Measurements from ENCODE around the gene THY1.
"Not testable (repeated sequence)": the region's sequence is repeated elsewhere in the genome, so short reads cannot be mapped to it uniquely, and the experiment has no call there.

The THY1 gene

DNA sequence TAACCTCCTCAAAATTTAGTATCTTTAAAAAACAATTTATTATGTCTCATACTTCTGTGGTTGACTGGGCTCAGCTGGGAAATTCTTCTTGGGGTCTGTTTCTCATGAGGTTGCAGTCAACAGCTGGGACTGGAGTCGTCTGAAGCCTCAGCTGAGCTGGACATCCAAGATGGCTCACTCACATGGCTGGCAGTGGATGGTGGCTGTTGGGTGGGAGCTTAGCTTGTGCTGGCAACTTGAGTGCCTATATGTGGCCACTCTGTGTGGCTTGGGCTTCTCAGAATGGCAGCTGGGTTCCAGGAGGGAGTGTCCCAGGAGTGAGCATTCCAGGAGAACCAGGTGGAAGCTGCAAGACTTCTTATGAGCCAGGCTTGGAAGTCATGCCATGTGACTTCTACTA is 13.2 kb downstream of the THY1 start:
- Histone ChIP-seq H3K36me3 (replicated peaks) (no peaks in the 10 kb centered on the region), H3K4me3 (ENCODE audit: low read depth, low read length) (no peak overlapping the region), H3K27me3 (replicated peaks) (no peaks in the 10 kb centered on the region), H3K27ac (no peak overlapping the region)
- no peak for DNase-seq
- TF ChIP-seq, protein P1, sequence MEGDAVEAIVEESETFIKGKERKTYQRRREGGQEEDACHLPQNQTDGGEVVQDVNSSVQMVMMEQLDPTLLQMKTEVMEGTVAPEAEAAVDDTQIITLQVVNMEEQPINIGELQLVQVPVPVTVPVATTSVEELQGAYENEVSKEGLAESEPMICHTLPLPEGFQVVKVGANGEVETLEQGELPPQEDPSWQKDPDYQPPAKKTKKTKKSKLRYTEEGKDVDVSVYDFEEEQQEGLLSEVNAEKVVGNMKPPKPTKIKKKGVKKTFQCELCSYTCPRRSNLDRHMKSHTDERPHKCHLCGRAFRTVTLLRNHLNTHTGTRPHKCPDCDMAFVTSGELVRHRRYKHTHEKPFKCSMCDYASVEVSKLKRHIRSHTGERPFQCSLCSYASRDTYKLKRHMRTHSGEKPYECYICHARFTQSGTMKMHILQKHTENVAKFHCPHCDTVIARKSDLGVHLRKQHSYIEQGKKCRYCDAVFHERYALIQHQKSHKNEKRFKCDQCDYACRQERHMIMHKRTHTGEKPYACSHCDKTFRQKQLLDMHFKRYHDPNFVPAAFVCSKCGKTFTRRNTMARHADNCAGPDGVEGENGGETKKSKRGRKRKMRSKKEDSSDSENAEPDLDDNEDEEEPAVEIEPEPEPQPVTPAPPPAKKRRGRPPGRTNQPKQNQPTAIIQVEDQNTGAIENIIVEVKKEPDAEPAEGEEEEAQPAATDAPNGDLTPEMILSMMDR (IDR thresholded peaks at IDR 0.05; ENCODE audit: low read depth, low read length, missing control alignments) = no peak
- in situ Hi-C loops (cut with HindIII; ENCODE audit: low pct_ligation_motif_present, low sequenced_read_pairs) = no loop called here

DNA sequence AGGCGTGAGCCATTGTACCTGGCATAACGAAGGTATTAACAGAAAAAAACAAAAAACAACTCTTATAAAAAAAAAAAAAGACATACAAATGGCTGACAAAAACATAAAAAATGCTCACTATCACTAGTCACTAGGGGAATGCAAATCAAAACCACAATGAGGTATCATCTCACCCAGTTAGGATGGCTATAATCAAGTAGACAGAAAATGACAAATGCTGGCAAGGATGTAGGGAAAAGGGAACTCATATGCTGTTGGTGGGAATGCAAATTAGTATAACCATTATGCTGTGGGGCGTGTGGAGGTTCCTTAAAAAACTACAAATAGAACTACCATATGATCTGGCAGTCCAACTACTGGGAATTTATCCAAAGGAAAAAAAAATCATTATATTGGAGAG is 17.0 kb downstream of the THY1 start:
- Histone ChIP-seq H3K36me3 (replicated peaks) (no peaks in the 10 kb centered on the region), H3K27me3 (replicated peaks) (no peaks in the 10 kb centered on the region), H3K4me3 (ENCODE audit: low read depth, low read length) (no peak overlapping the region), H3K27ac (no peak overlapping the region)
- TF ChIP-seq, protein P1 (IDR thresholded peaks at IDR 0.05; ENCODE audit: low read depth, low read length, missing control alignments) = no peak
- in situ Hi-C loops (cut with HindIII; ENCODE audit: low pct_ligation_motif_present, low sequenced_read_pairs) = no loop called here
- DNase-seq = no peak

DNA sequence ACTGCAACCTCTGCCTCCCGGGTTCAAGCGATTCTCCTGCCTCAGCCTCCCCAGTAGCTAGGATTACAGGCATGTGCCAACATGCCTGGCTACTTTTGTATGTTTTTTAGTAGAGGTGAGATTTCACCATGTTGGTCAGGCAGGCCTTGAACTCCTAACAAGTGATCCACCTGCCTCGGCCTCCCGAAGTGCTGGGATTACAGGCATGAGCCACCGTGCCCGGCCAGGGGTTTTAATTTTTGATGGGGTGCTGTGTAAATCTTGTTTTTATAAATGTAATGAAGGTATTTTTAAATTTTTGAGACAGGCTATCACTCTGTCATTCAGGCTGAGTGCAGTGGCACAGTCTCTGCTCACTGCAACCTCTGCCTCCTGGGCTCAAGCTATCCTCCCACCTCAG is 17.5 kb downstream of the THY1 start:
- H3K27ac ChIP-seq; in situ Hi-C loops (cut with HindIII; ENCODE audit: low pct_ligation_motif_present, low sequenced_read_pairs); DNase-seq; H3K4me3 ChIP-seq (ENCODE audit: low read depth, low read length); H3K27me3 ChIP-seq (replicated peaks); H3K36me3 ChIP-seq (replicated peaks): not testable (repeated sequence)

DNA sequence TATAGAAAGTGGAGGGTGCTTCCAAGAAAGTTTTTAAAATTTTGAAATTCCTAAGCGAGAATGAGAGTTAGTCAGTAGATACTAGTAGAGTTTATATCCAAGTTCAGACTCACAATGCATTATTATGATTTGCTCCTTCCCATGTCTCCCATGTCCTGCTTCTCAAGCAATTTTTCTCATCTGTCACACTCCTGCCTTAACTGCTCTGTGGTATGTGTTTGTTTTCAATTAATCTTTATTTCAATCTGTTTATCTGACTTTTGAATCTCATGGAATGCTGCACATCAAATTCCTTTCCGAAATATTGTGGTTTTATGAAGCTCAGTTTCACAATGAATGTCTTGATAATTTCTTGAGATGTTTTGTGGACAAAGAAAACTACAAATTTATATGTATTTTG is 18.1 kb downstream of the THY1 start:
- Histone ChIP-seq H3K27ac (no peak overlapping the region), H3K36me3 (replicated peaks) (no peaks in the 10 kb centered on the region), H3K4me3 (ENCODE audit: low read depth, low read length) (no peak overlapping the region), H3K27me3 (replicated peaks) (no peaks in the 10 kb centered on the region)
- in situ Hi-C loops (cut with HindIII; ENCODE audit: low pct_ligation_motif_present, low sequenced_read_pairs) = no loop called here
- no peak for DNase-seq
- TF ChIP-seq, protein P1 (IDR thresholded peaks at IDR 0.05; ENCODE audit: low read depth, low read length, missing control alignments) = no peak

DNA sequence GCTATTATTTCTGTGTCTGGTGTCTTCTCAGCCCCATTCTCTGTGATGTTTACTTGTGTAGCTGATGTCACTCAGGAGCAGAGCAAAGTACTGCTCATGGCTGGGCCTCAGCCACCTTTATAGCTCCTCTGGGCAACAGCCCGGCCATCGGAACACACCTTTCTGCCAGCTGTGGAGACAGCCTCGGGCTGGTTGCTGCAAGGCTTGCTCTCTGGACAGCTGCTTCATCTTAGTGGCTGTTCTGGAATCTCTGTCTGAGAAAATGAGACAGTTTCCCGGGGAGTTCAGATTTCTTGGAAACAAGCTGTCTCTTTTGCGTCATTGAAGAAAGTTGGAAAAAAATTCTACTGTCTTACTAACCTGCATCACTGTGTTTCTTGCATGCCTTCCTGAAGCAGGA is 20.0 kb downstream of the THY1 start:
- in situ Hi-C loops (cut with HindIII; ENCODE audit: low pct_ligation_motif_present, low sequenced_read_pairs) = no loop called here
- H3K27ac ChIP-seq = no peak overlapping the region
- no peaks in the 10 kb centered on the region for H3K36me3 ChIP-seq (replicated peaks)
- no peak overlapping the region for H3K4me3 ChIP-seq (ENCODE audit: low read depth, low read length)
- TF ChIP-seq, protein P1 (IDR thresholded peaks at IDR 0.05; ENCODE audit: low read depth, low read length, missing control alignments) = no peak
- no peaks in the 10 kb centered on the region for H3K27me3 ChIP-seq (replicated peaks)
- no peak for DNase-seq

DNA sequence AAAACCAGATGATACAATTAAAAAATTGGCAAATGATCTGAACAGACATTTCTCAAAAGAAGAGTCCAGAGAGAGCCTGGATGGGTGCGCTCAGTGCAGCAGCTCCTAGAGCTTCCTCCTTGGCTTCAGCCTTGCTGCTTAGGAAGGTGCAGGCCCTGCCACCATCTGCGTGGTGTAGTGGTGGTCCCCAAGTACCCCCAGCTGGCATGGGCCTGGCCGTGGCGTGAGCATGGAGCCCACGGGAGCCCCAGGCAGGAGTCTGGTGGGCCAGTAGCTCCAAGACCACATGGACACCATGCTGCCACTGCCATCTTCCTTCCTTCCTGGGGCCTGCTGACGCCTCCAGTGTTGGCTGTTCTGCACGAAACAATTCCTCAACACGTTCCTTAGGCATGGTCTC is 20.5 kb downstream of the THY1 start:
- no peak overlapping the region for H3K27ac ChIP-seq
- in situ Hi-C loops (cut with HindIII; ENCODE audit: low pct_ligation_motif_present, low sequenced_read_pairs) = no loop called here
- no peaks in the 10 kb centered on the region for H3K27me3 ChIP-seq (replicated peaks)
- DNase-seq = no peak
- H3K4me3 ChIP-seq (ENCODE audit: low read depth, low read length) = no peak overlapping the region
- no peaks in the 10 kb centered on the region for H3K36me3 ChIP-seq (replicated peaks)
- TF ChIP-seq, protein P1 (IDR thresholded peaks at IDR 0.05; ENCODE audit: low read depth, low read length, missing control alignments) = no peak
